IMR-90 (cell line): ENCODE measurements around the gene MET. TPM values are rescaled to one million over a fixed set of nuclear protein-coding genes. Genes with fewer than 3 reads are reported as not detected.

Source experiments
- ATAC-seq: fragments of 200-7000 bp; cut with Tn5 transposase; 2 replicates; pipeline ENCODE4 v1.9.1; 2020; ENCODE audit warnings: low read depth, mild to moderate bottlenecking, moderate library complexity
- BruUV-seq: library from RNA; stranded (reverse); fragments of 400-500 nt; replicated peaks from 2 replicates; lab custom pipeline; 2021; lab: Mats Ljungman, UMichigan
- CTCF ChIA-PET: fragments of 300-600 bp; formaldehyde crosslinking; extraction: SDS; loops from one replicate; lab custom pipeline; 2021; ENCODE audit warnings: antibody characterized with exemption; lab: Yijun Ruan, JAX
- POLR2A ChIA-PET: fragments of 300-600 bp; sonication (Branson Sonifier 250); formaldehyde crosslinking; loops from one replicate; lab custom pipeline; 2022; ENCODE audit warnings: antibody characterized with exemption; ENCODE audit not compliant: unreplicated experiment; lab: Charles Lee
- DNase-seq: peaks from one replicate; pipeline ENCODE4 v3.0.0; 2013
- H2AFZ ChIP-seq: replicated peaks from 2 replicates; pipeline ENCODE3; 2013; ENCODE audit warnings: low read length, mild to moderate bottlenecking; ENCODE audit not compliant: poor library complexity
- H2AK5ac ChIP-seq: 2 replicates; pipeline ENCODE4 v1.6.1; 2013; ENCODE audit warnings: low read depth, low read length, inconsistent platforms
- H2AK9ac ChIP-seq: replicated peaks from 2 replicates; pipeline ENCODE3; 2013; ENCODE audit warnings: mild to moderate bottlenecking, low read depth, low read length, moderate library complexity; ENCODE audit not compliant: poor library complexity
- H2BK120ac ChIP-seq: 2 replicates; pipeline ENCODE4 v1.6.1; 2013; ENCODE audit warnings: low read depth, low read length, inconsistent platforms
- H2BK15ac ChIP-seq: 3 replicates; pipeline ENCODE4 v1.6.1; 2013; ENCODE audit warnings: low read depth, low read length, inconsistent platforms
- H2BK20ac ChIP-seq: 2 replicates; pipeline ENCODE4 v1.6.1; 2013; ENCODE audit warnings: low read depth, mild to moderate bottlenecking, inconsistent platforms, low read length, moderate library complexity
- H2BK5ac ChIP-seq: 2 replicates; pipeline ENCODE4 v1.6.1; 2013; ENCODE audit warnings: mild to moderate bottlenecking, low read depth, low read length, inconsistent platforms; ENCODE audit not compliant: poor library complexity, severe bottlenecking
- H3K14ac ChIP-seq: replicated peaks from 2 replicates; pipeline ENCODE4 v1.6.1; 2013; ENCODE audit warnings: low read depth, low read length, inconsistent platforms
- H3K18ac ChIP-seq: 2 replicates; pipeline ENCODE4 v1.6.1; 2013; ENCODE audit warnings: low read depth, low read length, control low read depth
- H3K23ac ChIP-seq: 2 replicates; pipeline ENCODE4 v1.6.1; 2013; ENCODE audit warnings: low read depth, low read length, inconsistent platforms
- H3K27ac ChIP-seq: 2 replicates; pipeline ENCODE4 v1.5.1; 2013; ENCODE audit warnings: mild to moderate bottlenecking, control low read depth, low read length; ENCODE audit not compliant: insufficient read depth
- H3K27me3 ChIP-seq: 2 replicates; pipeline ENCODE4 v1.6.1; 2013; ENCODE audit warnings: low read length; ENCODE audit not compliant: control insufficient read depth, insufficient read depth
- H3K36me3 ChIP-seq: 2 replicates; pipeline ENCODE4 v1.6.1; 2013; ENCODE audit warnings: low read length, mixed read lengths; ENCODE audit not compliant: control insufficient read depth, insufficient read depth
- H3K4ac ChIP-seq: 2 replicates; pipeline ENCODE4 v1.6.1; 2013; ENCODE audit warnings: low read depth, low read length, inconsistent platforms
- H3K4me1 ChIP-seq: 2 replicates; pipeline ENCODE4 v1.6.1; 2013; ENCODE audit warnings: low read length, mixed read lengths; ENCODE audit not compliant: control insufficient read depth, insufficient read depth
- H3K4me2 ChIP-seq: 2 replicates; pipeline ENCODE4 v1.6.1; 2013; ENCODE audit warnings: low read depth, mild to moderate bottlenecking, control low read depth, low read length, moderate library complexity
- H3K4me3 ChIP-seq: 2 replicates; pipeline ENCODE4 v1.5.1; 2013; ENCODE audit warnings: low read depth, mild to moderate bottlenecking, control low read depth, low read length, moderate library complexity; ENCODE audit not compliant: insufficient read depth
- H3K56ac ChIP-seq: 2 replicates; pipeline ENCODE4 v1.6.1; 2013; ENCODE audit warnings: low read length, inconsistent platforms; ENCODE audit not compliant: insufficient read depth; ENCODE audit errors: extremely low read depth
- H3K79me1 ChIP-seq, 2 experiments: 2 replicates each; pipeline ENCODE4 v1.6.1; 2013; ENCODE audit warnings: low read length in 2 of 2, inconsistent platforms in 1 of 2, low read depth in 1 of 2
- H3K9ac ChIP-seq: 2 replicates; pipeline ENCODE4 v1.6.1; 2013; ENCODE audit warnings: low read depth, low read length, control low read depth
- H3K9me1 ChIP-seq: 2 replicates; pipeline ENCODE4 v1.6.1; 2013; ENCODE audit warnings: low read length, inconsistent platforms; ENCODE audit not compliant: insufficient read depth
- H3K9me3 ChIP-seq: 2 replicates; pipeline ENCODE4 v1.6.1; 2013; ENCODE audit warnings: low read length; ENCODE audit not compliant: control insufficient read depth, insufficient read depth
- H4K20me1 ChIP-seq: 2 replicates; pipeline ENCODE4 v1.6.1; 2013; ENCODE audit warnings: low read length, inconsistent platforms; ENCODE audit not compliant: insufficient read depth
- H4K5ac ChIP-seq: 2 replicates; pipeline ENCODE4 v1.6.1; 2013; ENCODE audit warnings: mild to moderate bottlenecking, low read depth, low read length, control low read depth
- H4K8ac ChIP-seq, 2 experiments: 2 replicates each; pipeline ENCODE4 v1.6.1; 2013; ENCODE audit warnings: low read depth in 2 of 2, low read length in 2 of 2, control low read depth in 1 of 2, inconsistent platforms in 1 of 2
- H4K91ac ChIP-seq: 2 replicates; pipeline ENCODE4 v1.6.1; 2013; ENCODE audit warnings: low read depth, low read length, inconsistent platforms; ENCODE audit not compliant: insufficient read depth
- BHLHE40 ChIP-seq: fragments of 150-350 bp; IDR thresholded peaks from 2 replicates; pipeline ENCODE4 v1.6.1; 2016; ENCODE audit warnings: mild to moderate bottlenecking, low read depth, low read length
- CHD1 ChIP-seq: IDR thresholded peaks from 2 replicates; pipeline ENCODE4 v1.6.1; 2012; ENCODE audit warnings: low read depth, low read length, improper control_type of control experiment
- FOS ChIP-seq: fragments of 150-350 bp; IDR thresholded peaks from 2 replicates; pipeline ENCODE4 v1.6.1; 2016; ENCODE audit warnings: low read depth, low read length
- MAFK ChIP-seq: IDR thresholded peaks from 2 replicates; pipeline ENCODE4 v1.6.1; 2012; ENCODE audit warnings: low read depth, low read length, improper control_type of control experiment
- MXI1 ChIP-seq: IDR thresholded peaks from 2 replicates; pipeline ENCODE4 v1.6.1; 2012; ENCODE audit warnings: low read depth, mild to moderate bottlenecking, low read length, moderate library complexity, borderline replicate concordance
- NFE2L2 ChIP-seq: fragments of 150-350 bp; IDR thresholded peaks from 2 replicates; pipeline ENCODE4 v1.6.1; 2016; ENCODE audit warnings: low read depth, mild to moderate bottlenecking, low read length
- POLR2A ChIP-seq: IDR thresholded peaks from 2 replicates; pipeline ENCODE4 v1.6.1; 2012; ENCODE audit warnings: mild to moderate bottlenecking, low read depth, low read length
- RAD21 ChIP-seq: IDR thresholded peaks from 2 replicates; pipeline ENCODE4 v1.6.1; 2012; ENCODE audit warnings: low read length, improper control_type of control experiment
- RCOR1 ChIP-seq: IDR thresholded peaks from 2 replicates; pipeline ENCODE4 v1.6.1; 2012; ENCODE audit warnings: mild to moderate bottlenecking, low read length, improper control_type of control experiment; ENCODE audit not compliant: insufficient replicate concordance
- RFX5 ChIP-seq: IDR thresholded peaks from 2 replicates; pipeline ENCODE4 v1.8.0; 2012; ENCODE audit warnings: low read depth, mild to moderate bottlenecking, low read length, moderate library complexity
- SMC3 ChIP-seq: fragments of 150-350 bp; IDR thresholded peaks from 2 replicates; pipeline ENCODE4 v1.6.1; 2016; ENCODE audit warnings: low read depth, mild to moderate bottlenecking, antibody characterized with exemption, low read length, moderate library complexity
- WGBS, 2 experiments: methylation state at CpG; one replicate each; pipeline versions ENCODE4 v1.1.5 to v1.1.7; 2013; ENCODE audit warnings: missing lambda C conversion rate in 2 of 2; ENCODE audit not compliant: insufficient read length in 1 of 2; ENCODE audit errors: extremely low coverage in 2 of 2; 5-methylcytosine and 5-hydroxymethylcytosine counted together
- dilution Hi-C: fragments of 300-500 bp; cut with HindIII; formaldehyde crosslinking; loops from one replicate; pipeline ENCODE4 v1.14.3; 2018; ENCODE audit warnings: low sequenced_read_pairs; ENCODE audit not compliant: unreplicated experiment
- in situ Hi-C: fragments of 300-500 bp; cut with MboI; formaldehyde crosslinking; loops from 3 replicates; pipeline ENCODE4 v1.14.3; 2019; ENCODE audit warnings: low sequenced_read_pairs, inconsistent platforms, mixed read lengths
- intact Hi-C: fragments of 100-400 bp; cut with micrococcal nuclease; formaldehyde crosslinking; loops from 2 replicates; pipeline ENCODE4 v1.10.0; 2022
- polyA plus RNA-seq, 3 experiments: library from polyadenylated mRNA; depleted of rRNA; stranded (reverse); fragments of >200 nt; gene quantifications; 2 replicates each; pipeline ENCODE4 v1.2.3, GENCODE V29; 2012; ENCODE audit warnings: low replicate concordance in 1 of 3
- total RNA-seq: library from RNA; depleted of rRNA; stranded (reverse); fragments of >200 nt; gene quantifications from 2 replicates; pipeline ENCODE4 v1.2.3, GENCODE V29; 2012
- TF ChIP-seq, protein P1 (sequence below): conservative IDR thresholded peaks from 2 replicates; pipeline ENCODE4 v1.5.1; 2012; ENCODE audit warnings: mild to moderate bottlenecking, low read depth, low read length, improper control_type of control experiment
- TF ChIP-seq, protein P2 (sequence below): fragments of 150-350 bp; IDR thresholded peaks from 2 replicates; pipeline ENCODE4 v1.6.1; 2016; ENCODE audit warnings: low read depth, mild to moderate bottlenecking, low read length, moderate library complexity, borderline replicate concordance
- TF ChIP-seq, protein P3 (sequence below): fragments of 150-350 bp; IDR thresholded peaks from 2 replicates; pipeline ENCODE4 v1.6.1; 2017; ENCODE audit warnings: mild to moderate bottlenecking, antibody characterized with exemption, low read length, low read depth

MET gene
- total and polyA plus RNA-seq, 2 of the 4 experiments (the other 2 are of a cell fraction) = 15.0 to 84.6 TPM

DNA sequence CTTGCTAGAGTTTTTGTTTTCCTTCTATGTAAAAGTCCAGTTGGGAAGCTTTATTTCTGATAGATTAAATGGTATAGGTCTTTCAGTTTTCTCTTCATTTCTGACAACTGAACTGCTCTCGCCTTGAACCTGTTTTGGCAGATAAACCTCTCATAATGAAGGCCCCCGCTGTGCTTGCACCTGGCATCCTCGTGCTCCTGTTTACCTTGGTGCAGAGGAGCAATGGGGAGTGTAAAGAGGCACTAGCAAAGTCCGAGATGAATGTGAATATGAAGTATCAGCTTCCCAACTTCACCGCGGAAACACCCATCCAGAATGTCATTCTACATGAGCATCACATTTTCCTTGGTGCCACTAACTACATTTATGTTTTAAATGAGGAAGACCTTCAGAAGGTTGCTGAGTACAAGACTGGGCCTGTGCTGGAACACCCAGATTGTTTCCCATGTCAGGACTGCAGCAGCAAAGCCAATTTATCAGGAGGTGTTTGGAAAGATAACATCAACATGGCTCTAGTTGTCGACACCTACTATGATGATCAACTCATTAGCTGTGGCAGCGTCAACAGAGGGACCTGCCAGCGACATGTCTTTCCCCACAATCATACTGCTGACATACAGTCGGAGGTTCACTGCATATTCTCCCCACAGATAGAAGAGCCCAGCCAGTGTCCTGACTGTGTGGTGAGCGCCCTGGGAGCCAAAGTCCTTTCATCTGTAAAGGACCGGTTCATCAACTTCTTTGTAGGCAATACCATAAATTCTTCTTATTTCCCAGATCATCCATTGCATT lies 27.1 kb downstream of the MET start:
- H3K4me1 ChIP-seq = no peaks in the 10 kb centered on the region; the same call in 1 of the 2 replicates
- H2AK9ac ChIP-seq = no peak overlapping the region
- H3K27ac ChIP-seq = no peak overlapping the region
- H3K79me1 ChIP-seq = peaks cover 17 to 29% of the 10 kb centered on the region in 2 experiments; a peak in 3 of 4 replicates
- H2BK20ac ChIP-seq = no peak overlapping the region
- TF ChIP-seq, protein P1, sequence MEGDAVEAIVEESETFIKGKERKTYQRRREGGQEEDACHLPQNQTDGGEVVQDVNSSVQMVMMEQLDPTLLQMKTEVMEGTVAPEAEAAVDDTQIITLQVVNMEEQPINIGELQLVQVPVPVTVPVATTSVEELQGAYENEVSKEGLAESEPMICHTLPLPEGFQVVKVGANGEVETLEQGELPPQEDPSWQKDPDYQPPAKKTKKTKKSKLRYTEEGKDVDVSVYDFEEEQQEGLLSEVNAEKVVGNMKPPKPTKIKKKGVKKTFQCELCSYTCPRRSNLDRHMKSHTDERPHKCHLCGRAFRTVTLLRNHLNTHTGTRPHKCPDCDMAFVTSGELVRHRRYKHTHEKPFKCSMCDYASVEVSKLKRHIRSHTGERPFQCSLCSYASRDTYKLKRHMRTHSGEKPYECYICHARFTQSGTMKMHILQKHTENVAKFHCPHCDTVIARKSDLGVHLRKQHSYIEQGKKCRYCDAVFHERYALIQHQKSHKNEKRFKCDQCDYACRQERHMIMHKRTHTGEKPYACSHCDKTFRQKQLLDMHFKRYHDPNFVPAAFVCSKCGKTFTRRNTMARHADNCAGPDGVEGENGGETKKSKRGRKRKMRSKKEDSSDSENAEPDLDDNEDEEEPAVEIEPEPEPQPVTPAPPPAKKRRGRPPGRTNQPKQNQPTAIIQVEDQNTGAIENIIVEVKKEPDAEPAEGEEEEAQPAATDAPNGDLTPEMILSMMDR = no peak
- TF ChIP-seq, protein P2, sequence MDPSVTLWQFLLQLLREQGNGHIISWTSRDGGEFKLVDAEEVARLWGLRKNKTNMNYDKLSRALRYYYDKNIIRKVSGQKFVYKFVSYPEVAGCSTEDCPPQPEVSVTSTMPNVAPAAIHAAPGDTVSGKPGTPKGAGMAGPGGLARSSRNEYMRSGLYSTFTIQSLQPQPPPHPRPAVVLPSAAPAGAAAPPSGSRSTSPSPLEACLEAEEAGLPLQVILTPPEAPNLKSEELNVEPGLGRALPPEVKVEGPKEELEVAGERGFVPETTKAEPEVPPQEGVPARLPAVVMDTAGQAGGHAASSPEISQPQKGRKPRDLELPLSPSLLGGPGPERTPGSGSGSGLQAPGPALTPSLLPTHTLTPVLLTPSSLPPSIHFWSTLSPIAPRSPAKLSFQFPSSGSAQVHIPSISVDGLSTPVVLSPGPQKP = no peak
- TF ChIP-seq RAD21 (no peak), NFE2L2 (no peak), FOS (no peak), MAFK (no peak), RCOR1 (no peak), SMC3 (no peak), CHD1 (no peak), RFX5 (no peak), POLR2A (no peak), BHLHE40 (no peak), MXI1 (no peak)
- TF ChIP-seq, protein P3, sequence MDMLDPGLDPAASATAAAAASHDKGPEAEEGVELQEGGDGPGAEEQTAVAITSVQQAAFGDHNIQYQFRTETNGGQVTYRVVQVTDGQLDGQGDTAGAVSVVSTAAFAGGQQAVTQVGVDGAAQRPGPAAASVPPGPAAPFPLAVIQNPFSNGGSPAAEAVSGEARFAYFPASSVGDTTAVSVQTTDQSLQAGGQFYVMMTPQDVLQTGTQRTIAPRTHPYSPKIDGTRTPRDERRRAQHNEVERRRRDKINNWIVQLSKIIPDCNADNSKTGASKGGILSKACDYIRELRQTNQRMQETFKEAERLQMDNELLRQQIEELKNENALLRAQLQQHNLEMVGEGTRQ = no peak
- intact Hi-C loops (no loop called here), dilution Hi-C loops (no loop called here), in situ Hi-C loops (no loop called here)
- H2BK120ac ChIP-seq = no peak overlapping the region
- H3K27me3 ChIP-seq = no peaks in the 10 kb centered on the region
- no TSS peak for BruUV-seq
- no peak overlapping the region for H3K14ac ChIP-seq
- no peak overlapping the region for H3K18ac ChIP-seq
- H3K23ac ChIP-seq = no peak overlapping the region
- ChIA-PET POLR2A (no interaction called here), CTCF (interaction anchor here (1.1 kb wide), 1 partner anchor 9 kb away, joined by 3 read pairs; no protein-coding TSS in a partner anchor)
- peaks cover 5% of the 10 kb centered on the region for H3K9me1 ChIP-seq
- no peak overlapping the region for H2BK15ac ChIP-seq
- H3K4me2 ChIP-seq = no peak overlapping the region
- H4K20me1 ChIP-seq = no peaks in the 10 kb centered on the region
- no peaks in the 10 kb centered on the region; the same call in 1 of the 2 replicates for H3K36me3 ChIP-seq
- DNase-seq (no peak), ATAC-seq (no peak)
- H2AFZ ChIP-seq = no peak overlapping the region
- H4K91ac ChIP-seq = no peak overlapping the region
- no CpG with 5 or more reads among the region's 12 CpGs for WGBS, 2 experiments
- 0 out of 4 replicates have a peak overlapping the region, but pooled peaks of 1 of the 2 experiments have one; percentile 7 for H4K8ac ChIP-seq
- no peak overlapping the region for H3K4ac ChIP-seq
- no peak overlapping the region for H3K56ac ChIP-seq
- H4K5ac ChIP-seq = no peak overlapping the region
- no peak overlapping the region for H3K9ac ChIP-seq
- H3K9me3 ChIP-seq = no peaks in the 10 kb centered on the region
- no peak overlapping the region for H2AK5ac ChIP-seq
- H2BK5ac ChIP-seq = no peak overlapping the region
- no peak overlapping the region for H3K4me3 ChIP-seq
